SIG-M5 treated with dmso at 0.1 percent for 504 hours (cell line): Measurements from ENCODE around the gene TPP2.

Source experiments
- DNase-seq: peaks from one replicate; lab custom pipeline; 2025; ENCODE audit not compliant: unreplicated experiment; lab: John Stamatoyannopoulos, UW

The TPP2 gene

GRCh38 chr13:102721800-102722231 lies 125.0 kb downstream of the TPP2 start:
- no peak for DNase-seq

DNA sequence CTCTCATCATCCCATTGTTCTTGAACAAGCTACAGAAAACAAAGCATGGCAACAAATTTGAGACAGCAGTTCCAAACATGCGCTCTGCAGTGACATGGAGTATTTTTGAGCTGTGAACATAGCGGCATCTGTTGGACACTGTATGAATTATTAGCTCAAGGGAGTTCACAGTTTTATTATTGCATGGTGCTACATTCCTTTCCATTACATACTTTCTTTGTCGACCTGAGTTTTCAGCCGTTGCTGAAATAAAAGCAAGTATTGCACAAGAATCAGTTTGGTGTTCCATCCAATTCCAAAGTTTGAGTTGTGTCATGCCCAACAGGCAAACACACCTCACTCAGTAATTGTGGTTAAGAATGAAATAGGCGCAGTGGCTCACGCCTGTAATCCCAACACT lies 128.1 kb downstream of the TPP2 start:
- DNase-seq = peak; percentile 49

- no peak for DNase-seq
Observed at GRCh38 chr13:102726430-102726829, 129.6 kb downstream of the TPP2 start.
